Measurements from ENCODE around the gene NAV1. TPM values are rescaled to one million over a fixed set of nuclear protein-coding genes. Genes with fewer than 3 reads are reported as not detected.

NAV1 gene
- total and polyA plus RNA-seq, 10 donors = 1.1 to 37.2 (median 20.3) TPM

GRCh38 chr1:201511941-201512539, 26.9 kb upstream of the NAV1 start:
- Histone ChIP-seq H3K27me3 (replicated peaks in 1 of 7) (no peaks in the 10 kb centered on the region), H3K4me1 (peaks cover 14 to 47% (median 31%) of the 10 kb centered on the region in 6 donors), H3K36me3 (peaks cover 0 to 4% (median 0%) of the 10 kb centered on the region in 6 donors), H3K4me3 (peak overlapping the region in 1 of 8 donors; percentile 6), H3K27ac (peak overlapping the region in 7 of 8 donors; percentile 61 to 78 (median 68)), H3K9me3 (no peaks in the 10 kb centered on the region)
- peak; percentile 84 for DNase-seq
- intact Hi-C loops (cut with DNase I; ENCODE audit: low total_unique reads) = loop anchor here (2.0 to 10.0 kb wide), 2 partner anchors 29 to 67 kb away; no protein-coding TSS in a partner anchor
- TF ChIP-seq POLR2A (IDR thresholded peaks at IDR 0.05) (no peak), POLR2AphosphoS5 (IDR thresholded peaks at IDR 0.05) (peak; percentile 72 to 75 (median 74))
- 34 to 64% (median 50%) methylated on average over 6 of the region's 6 CpGs for WGBS, 5 donors

GRCh38 chr1:201513498-201514243, 25.3 kb upstream of the NAV1 start:
- Histone ChIP-seq H3K4me1 (peaks cover 14 to 36% (median 20%) of the 10 kb centered on the region in 6 donors), H3K27ac (peak overlapping the region in 6 of 8 donors; percentile 11 to 77 (median 56))
- intact Hi-C loops (cut with DNase I; ENCODE audit: low total_unique reads) = loop anchor here (2.0 to 10.0 kb wide), 2 partner anchors 31 to 69 kb away; no protein-coding TSS in a partner anchor

GRCh38 chr1:201514466-201514865, 24.5 kb upstream of the NAV1 start:
- H3K4me3 ChIP-seq = no peak overlapping the region
- no peaks in the 10 kb centered on the region for H3K9me3 ChIP-seq
- peaks cover 0 to 4% (median 0%) of the 10 kb centered on the region in 6 donors for H3K36me3 ChIP-seq
- H3K4me1 ChIP-seq = peaks cover 14 to 29% (median 20%) of the 10 kb centered on the region in 6 donors
- H3K27me3 ChIP-seq (replicated peaks in 1 of 7) = no peaks in the 10 kb centered on the region
- H3K27ac ChIP-seq = no peak overlapping the region
- intact Hi-C loops (cut with DNase I; ENCODE audit: low total_unique reads) = loop anchor here (10.0 kb wide), 1 partner anchor 70 kb away; no protein-coding TSS in a partner anchor
- TF ChIP-seq POLR2A (IDR thresholded peaks at IDR 0.05) (no peak), CTCF (IDR thresholded peaks at IDR 0.05 in 8 of 11, conservative IDR thresholded peaks at IDR 0.05 in 3 of 11) (no peak), POLR2AphosphoS5 (IDR thresholded peaks at IDR 0.05) (no peak)
- WGBS, 5 donors = 73 to 95% (median 88%) methylated on average over 2 of the region's 2 CpGs
- DNase-seq = no peak

More at GRCh38 chr1:201513498-201514243, 25.3 kb upstream of the NAV1 start:
- Histone ChIP-seq H3K9me3 (no peaks in the 10 kb centered on the region), H3K27me3 (replicated peaks in 1 of 7) (no peaks in the 10 kb centered on the region), H3K36me3 (peaks cover 0 to 4% (median 0%) of the 10 kb centered on the region in 6 donors), H3K4me3 (no peak overlapping the region)
- DNase-seq = no peak
- 87 to 96% (median 93%) methylated on average over 6 of the region's 6 CpGs for WGBS, 5 donors
- no peak for TF ChIP-seq CTCF (IDR thresholded peaks at IDR 0.05 in 8 of 11, conservative IDR thresholded peaks at IDR 0.05 in 3 of 11)
- no peak for TF ChIP-seq POLR2A (IDR thresholded peaks at IDR 0.05)
- TF ChIP-seq POLR2AphosphoS5 (IDR thresholded peaks at IDR 0.05) = no peak

- Histone ChIP-seq H3K27ac (no peak overlapping the region), H3K9me3 (no peaks in the 10 kb centered on the region), H3K36me3 (peaks cover 0 to 4% (median 0%) of the 10 kb centered on the region in 6 donors), H3K27me3 (replicated peaks in 1 of 7) (no peaks in the 10 kb centered on the region), H3K4me1 (peaks cover 14 to 28% (median 20%) of the 10 kb centered on the region in 6 donors), H3K4me3 (no peak overlapping the region)
- TF ChIP-seq POLR2AphosphoS5 (IDR thresholded peaks at IDR 0.05) (no peak), POLR2A (IDR thresholded peaks at IDR 0.05) (no peak), CTCF (IDR thresholded peaks at IDR 0.05 in 8 of 11, conservative IDR thresholded peaks at IDR 0.05 in 3 of 11) (no peak)
- DNase-seq = no peak
- intact Hi-C loops (cut with DNase I; ENCODE audit: low total_unique reads) = loop anchor here (10.0 kb wide), 1 partner anchor 70 kb away; no protein-coding TSS in a partner anchor
- 88 to 93% (median 91%) methylated on average over 9 of the region's 9 CpGs for WGBS, 5 donors
Measured at GRCh38 chr1:201515062-201515750, 23.7 kb upstream of the NAV1 start.

All from spleen (tissue), 11 donors.